Esophagus muscularis mucosa (tissue), 3 donors: Measurements from ENCODE around the gene OR13G1.

Source experiments
- POLR2A ChIP-seq: fragments of 450-650 bp; IDR thresholded peaks from one replicate; pipeline ENCODE4 v1.6.1; 2017; ENCODE audit warnings: antibody characterized with exemption, moderate library complexity, mild to moderate bottlenecking, low read depth
- POLR2AphosphoS5 ChIP-seq, 2 donors: sonication (generic); formaldehyde crosslinking; IDR thresholded peaks; one replicate each; pipeline ENCODE4 v1.6.1; 2017; ENCODE audit warnings: antibody characterized with exemption in 2 of 2
- TF ChIP-seq, protein P1 (sequence below), 3 experiments: fragments of 200-600 bp in 2 of 3; fragments of 450-650 bp in 1 of 3; sonication (generic) in 2 of 3; IDR thresholded peaks; one replicate each; pipeline ENCODE4 v1.5.1; 2017 to 2019; ENCODE audit warnings: antibody characterized with exemption in 3 of 3, mild to moderate bottlenecking in 2 of 3, moderate library complexity in 1 of 3

DNA sequence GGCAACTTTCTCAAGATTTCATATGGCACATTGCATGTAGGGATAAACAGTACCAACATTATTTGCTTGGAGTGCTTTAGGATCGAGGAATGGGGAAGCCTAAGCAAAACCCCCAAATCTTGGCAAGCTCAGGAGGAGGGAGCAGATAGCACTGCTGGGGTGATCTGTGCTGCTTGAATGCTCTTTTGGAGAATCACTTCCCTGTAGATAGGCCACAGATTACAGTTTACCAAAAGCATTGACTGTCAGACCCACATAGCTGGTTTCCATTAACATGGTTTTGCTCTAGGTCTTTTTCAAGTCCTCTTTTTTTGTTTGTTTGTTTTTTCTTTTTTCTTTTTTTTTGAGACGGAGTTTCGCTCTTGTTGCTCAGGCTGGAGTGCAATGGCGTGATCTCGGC, 36.8 kb downstream of the OR13G1 start:
- TF ChIP-seq POLR2A = no peak
- TF ChIP-seq, protein P1, sequence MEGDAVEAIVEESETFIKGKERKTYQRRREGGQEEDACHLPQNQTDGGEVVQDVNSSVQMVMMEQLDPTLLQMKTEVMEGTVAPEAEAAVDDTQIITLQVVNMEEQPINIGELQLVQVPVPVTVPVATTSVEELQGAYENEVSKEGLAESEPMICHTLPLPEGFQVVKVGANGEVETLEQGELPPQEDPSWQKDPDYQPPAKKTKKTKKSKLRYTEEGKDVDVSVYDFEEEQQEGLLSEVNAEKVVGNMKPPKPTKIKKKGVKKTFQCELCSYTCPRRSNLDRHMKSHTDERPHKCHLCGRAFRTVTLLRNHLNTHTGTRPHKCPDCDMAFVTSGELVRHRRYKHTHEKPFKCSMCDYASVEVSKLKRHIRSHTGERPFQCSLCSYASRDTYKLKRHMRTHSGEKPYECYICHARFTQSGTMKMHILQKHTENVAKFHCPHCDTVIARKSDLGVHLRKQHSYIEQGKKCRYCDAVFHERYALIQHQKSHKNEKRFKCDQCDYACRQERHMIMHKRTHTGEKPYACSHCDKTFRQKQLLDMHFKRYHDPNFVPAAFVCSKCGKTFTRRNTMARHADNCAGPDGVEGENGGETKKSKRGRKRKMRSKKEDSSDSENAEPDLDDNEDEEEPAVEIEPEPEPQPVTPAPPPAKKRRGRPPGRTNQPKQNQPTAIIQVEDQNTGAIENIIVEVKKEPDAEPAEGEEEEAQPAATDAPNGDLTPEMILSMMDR (IDR thresholded peaks at IDR 0.05) = no peak
- TF ChIP-seq POLR2AphosphoS5 (IDR thresholded peaks at IDR 0.05) = no peak
